Lower leg skin (tissue), 4 donors: Measurements from ENCODE around the gene CLDN1. TPM values are rescaled to one million over a fixed set of nuclear protein-coding genes. Genes with fewer than 3 reads are reported as not detected.

ENCODE experiments used
- DNase-seq, 2 donors: peaks; one replicate each; pipeline ENCODE4 v3.0.0-alpha.2; 2019; ENCODE audit warnings: low spot score in 2 of 2
- H3K4me3 ChIP-seq: fragments of 200-600 bp; sonication (generic); 2 replicates; pipeline ENCODE4 v1.5.1; 2017; ENCODE audit warnings: mild to moderate bottlenecking, low read depth; ENCODE audit not compliant: poor library complexity, severe bottlenecking
- POLR2A ChIP-seq, 2 donors: fragments of 450-650 bp; IDR thresholded peaks; one replicate each; pipeline ENCODE4 v1.6.1; 2016 to 2017; ENCODE audit warnings: antibody characterized with exemption in 2 of 2, mild to moderate bottlenecking in 1 of 2, moderate library complexity in 1 of 2
- WGBS, 2 donors: methylation state at CpG; one replicate each; pipeline ENCODE4 v1.1.5; 2018; 5-methylcytosine and 5-hydroxymethylcytosine counted together
- intact Hi-C: fragments of 100-400 bp; cut with DNase I; formaldehyde crosslinking; loops from one replicate; pipeline ENCODE4 v1.15.0; 2023; ENCODE audit warnings: low total_unique reads
- total RNA-seq, 4 donors: library from RNA; depleted of rRNA; stranded (reverse); fragments of >200 nt; gene quantifications; one replicate each; pipeline ENCODE4 v1.1.0, GENCODE V29; 2016
- TF ChIP-seq, protein P1 (sequence below), 3 donors: fragments of 450-650 bp; IDR thresholded peaks; one replicate each; pipeline ENCODE4 v1.5.1; 2016; ENCODE audit warnings: antibody characterized with exemption in 3 of 3, mild to moderate bottlenecking in 3 of 3, moderate library complexity in 2 of 3

Gene CLDN1
- total RNA-seq, 4 donors from 2014 or later = 452 to 1,148 (median 544) TPM

- intact Hi-C loops = no loop called here
- no peak for DNase-seq
- no peak for TF ChIP-seq POLR2A (IDR thresholded peaks at IDR 0.05)
- TF ChIP-seq, protein P1, sequence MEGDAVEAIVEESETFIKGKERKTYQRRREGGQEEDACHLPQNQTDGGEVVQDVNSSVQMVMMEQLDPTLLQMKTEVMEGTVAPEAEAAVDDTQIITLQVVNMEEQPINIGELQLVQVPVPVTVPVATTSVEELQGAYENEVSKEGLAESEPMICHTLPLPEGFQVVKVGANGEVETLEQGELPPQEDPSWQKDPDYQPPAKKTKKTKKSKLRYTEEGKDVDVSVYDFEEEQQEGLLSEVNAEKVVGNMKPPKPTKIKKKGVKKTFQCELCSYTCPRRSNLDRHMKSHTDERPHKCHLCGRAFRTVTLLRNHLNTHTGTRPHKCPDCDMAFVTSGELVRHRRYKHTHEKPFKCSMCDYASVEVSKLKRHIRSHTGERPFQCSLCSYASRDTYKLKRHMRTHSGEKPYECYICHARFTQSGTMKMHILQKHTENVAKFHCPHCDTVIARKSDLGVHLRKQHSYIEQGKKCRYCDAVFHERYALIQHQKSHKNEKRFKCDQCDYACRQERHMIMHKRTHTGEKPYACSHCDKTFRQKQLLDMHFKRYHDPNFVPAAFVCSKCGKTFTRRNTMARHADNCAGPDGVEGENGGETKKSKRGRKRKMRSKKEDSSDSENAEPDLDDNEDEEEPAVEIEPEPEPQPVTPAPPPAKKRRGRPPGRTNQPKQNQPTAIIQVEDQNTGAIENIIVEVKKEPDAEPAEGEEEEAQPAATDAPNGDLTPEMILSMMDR (IDR thresholded peaks at IDR 0.05) = no peak
- no peak overlapping the region for H3K4me3 ChIP-seq
- 21 to 23% methylated on average over 2 of the region's 2 CpGs for whole genome bisulfite sequencing, 2 donors
Observed at GRCh38 chr3:190366133-190366532, 43.9 kb upstream of the CLDN1 start.

DNA sequence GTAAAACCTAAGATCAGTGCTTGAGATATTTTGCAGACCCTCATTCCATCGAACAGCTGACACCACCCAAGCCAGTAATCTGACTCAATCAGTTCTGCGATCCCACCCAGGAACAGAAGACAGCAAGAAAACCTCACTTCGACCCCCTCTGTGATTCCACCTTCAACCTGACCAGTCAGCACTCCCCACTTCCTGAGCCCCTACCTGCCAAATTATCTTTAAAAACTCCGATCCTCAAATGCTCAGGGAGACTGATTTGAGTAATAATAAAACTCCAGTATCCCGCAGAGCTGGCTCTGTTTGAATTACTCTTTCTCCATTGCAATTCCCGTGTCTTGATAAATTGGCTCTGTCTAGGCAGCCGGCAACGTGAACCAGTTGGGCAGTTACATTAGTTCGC, 40.0 kb upstream of the CLDN1 start:
- intact Hi-C loops = no loop called here
- no peak for TF ChIP-seq POLR2A (IDR thresholded peaks at IDR 0.05)
- TF ChIP-seq, protein P1 (IDR thresholded peaks at IDR 0.05) = no peak
- WGBS, 2 donors = 82% methylated on average over 9 of the region's 9 CpGs
- no peak for DNase-seq
- H3K4me3 ChIP-seq = no peak overlapping the region

DNA sequence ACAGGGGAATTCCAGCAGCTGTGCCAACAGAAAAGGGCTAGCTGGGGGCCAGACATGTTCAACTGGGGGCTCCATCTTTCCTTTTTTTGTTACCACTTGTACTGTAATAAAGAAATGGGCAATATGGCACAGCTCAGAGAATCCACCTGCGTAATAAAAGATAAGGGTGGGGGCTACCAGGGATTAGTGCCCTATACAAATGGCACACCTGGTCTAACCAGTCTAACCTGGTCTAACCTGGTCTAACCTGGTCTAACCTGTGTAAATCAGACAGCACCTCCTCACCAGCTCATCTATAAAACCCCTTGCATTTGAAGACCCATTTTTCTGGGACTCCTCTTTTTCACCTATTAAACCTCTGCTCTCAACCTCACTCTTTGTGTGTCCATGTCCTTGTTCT, 39.5 kb upstream of the CLDN1 start:
- intact Hi-C loops = no loop called here
- TF ChIP-seq, protein P1 (IDR thresholded peaks at IDR 0.05) = no peak
- TF ChIP-seq POLR2A (IDR thresholded peaks at IDR 0.05) = no peak
- no peak for DNase-seq
- H3K4me3 ChIP-seq = no peak overlapping the region
- 72 to 86% methylated on average over 1 of the region's 1 CpG for WGBS, 2 donors

- intact Hi-C loops = no loop called here
- H3K4me3 ChIP-seq = no peak overlapping the region
- DNase-seq = no peak
- TF ChIP-seq, protein P1 (IDR thresholded peaks at IDR 0.05) = no peak
- TF ChIP-seq POLR2A (IDR thresholded peaks at IDR 0.05) = no peak
- WGBS, 2 donors = 88 to 89% methylated on average over 2 of the region's 2 CpGs
Observed at GRCh38 chr3:190360228-190360627, 38.0 kb upstream of the CLDN1 start.

- 57 to 68% methylated on average over 2 of the region's 2 CpGs for WGBS, 2 donors
- no peak for DNase-seq
- H3K4me3 ChIP-seq = no peak overlapping the region
- TF ChIP-seq POLR2A (IDR thresholded peaks at IDR 0.05) = no peak
- TF ChIP-seq, protein P1 (IDR thresholded peaks at IDR 0.05) = no peak
- intact Hi-C loops = no loop called here
Observed at GRCh38 chr3:190359813-190360212, 37.6 kb upstream of the CLDN1 start.

- H3K4me3 ChIP-seq = no peak overlapping the region
- TF ChIP-seq POLR2A (IDR thresholded peaks at IDR 0.05) = no peak
- DNase-seq = no peak
- 41 to 67% methylated on average over 2 of the region's 2 CpGs for WGBS, 2 donors
- intact Hi-C loops = no loop called here
Observed at GRCh38 chr3:190357468-190357867, 35.2 kb upstream of the CLDN1 start.
